ENCODE results near the gene CCDC38.

Gene CCDC38

GRCh38 chr12:95836630-95837239 lies 105.7 kb downstream of the CCDC38 start:
- Histone ChIP-seq H3K4me2 (ENCODE audit: insufficient read depth, low read length, poor library complexity, severe bottlenecking) (no peak overlapping the region), H3K79me1 (ENCODE audit: low read depth, low read length) (no peaks in the 10 kb centered on the region), H2AFZ (ENCODE audit: low read length) (no peak overlapping the region), H3K4me1 (ENCODE audit: control insufficient read depth in 2 of 2, insufficient read depth in 1 of 2, low read depth in 1 of 2, low read length in 2 of 2) (no peaks in the 10 kb centered on the region), H3K4ac (ENCODE audit: low read length) (no peak overlapping the region), H4K8ac (ENCODE audit: low read depth, low read length) (no peak overlapping the region), H2AK5ac (ENCODE audit: low read depth, low read length) (no peak overlapping the region), H3K4me3 (ENCODE audit: low read length in 2 of 2) (no peak overlapping the region), H3K14ac (ENCODE audit: low read length) (no peak overlapping the region), H2BK5ac (ENCODE audit: low read length) (no peak overlapping the region), H3K27me3 (ENCODE audit: control insufficient read depth in 3 of 3, insufficient read depth in 3 of 3, low read depth in 1 of 3, low read length in 3 of 3) (peaks cover 0 to 3% (median 0%) of the 10 kb centered on the region in 3 experiments), H2BK12ac (ENCODE audit: low read length) (no peak overlapping the region), H3K9me3 (replicated peaks in 1 of 2; ENCODE audit: control insufficient read depth in 2 of 2, insufficient read depth in 1 of 2, low read depth in 1 of 2, low read length in 2 of 2) (no peaks in the 10 kb centered on the region), H4K91ac (ENCODE audit: low read depth, low read length, poor library complexity) (no peak overlapping the region), H3K36me3 (replicated peaks in 1 of 2; ENCODE audit: control insufficient read depth in 2 of 2, insufficient read depth in 2 of 2, low read length in 2 of 2) (no peaks in the 10 kb centered on the region), H3K23ac (ENCODE audit: low read depth, low read length, poor library complexity) (no peak overlapping the region), H3K9ac (ENCODE audit: low read depth, low read length, poor library complexity) (no peak overlapping the region), H3K18ac (ENCODE audit: low read length) (no peak overlapping the region), H3K27ac (replicated peaks; ENCODE audit: low read length) (no peak overlapping the region), H2BK15ac (ENCODE audit: low read length) (no peak overlapping the region), H2BK120ac (ENCODE audit: low read depth, low read length) (no peak overlapping the region)
- WGBS, 2 donors (ENCODE audit: extremely low coverage in 2 of 2, insufficient read length in 2 of 2, insufficient replicate concordance in 1 of 2) = no CpG with 5 or more reads among the region's 1 CpG
- DNase-seq (ENCODE audit: low spot score) = no peak

GRCh38 chr12:95836185-95836609 lies 106.2 kb downstream of the CCDC38 start:
- peaks cover 0 to 3% (median 0%) of the 10 kb centered on the region in 3 experiments for H3K27me3 ChIP-seq (ENCODE audit: control insufficient read depth in 3 of 3, insufficient read depth in 3 of 3, low read depth in 1 of 3, low read length in 3 of 3)
- no CpG with 5 or more reads among the region's 3 CpGs for WGBS, 2 donors (ENCODE audit: extremely low coverage in 2 of 2, insufficient read length in 2 of 2, insufficient replicate concordance in 1 of 2)
- H4K8ac ChIP-seq (ENCODE audit: low read depth, low read length) = no peak overlapping the region

GRCh38 chr12:95834572-95834971 lies 107.8 kb downstream of the CCDC38 start:
- H3K4me3 ChIP-seq (ENCODE audit: low read length in 2 of 2) = no peak overlapping the region
- H3K4me1 ChIP-seq (ENCODE audit: control insufficient read depth in 2 of 2, insufficient read depth in 1 of 2, low read depth in 1 of 2, low read length in 2 of 2) = no peaks in the 10 kb centered on the region
- H3K27me3 ChIP-seq (ENCODE audit: control insufficient read depth in 3 of 3, insufficient read depth in 3 of 3, low read depth in 1 of 3, low read length in 3 of 3) = peaks cover 0 to 3% (median 0%) of the 10 kb centered on the region in 3 experiments
- H4K91ac ChIP-seq (ENCODE audit: low read depth, low read length, poor library complexity) = no peak overlapping the region
- H3K14ac ChIP-seq (ENCODE audit: low read length) = no peak overlapping the region
- no peak overlapping the region for H2BK120ac ChIP-seq (ENCODE audit: low read depth, low read length)
- H4K8ac ChIP-seq (ENCODE audit: low read depth, low read length) = no peak overlapping the region
- H3K9me3 ChIP-seq (replicated peaks in 1 of 2; ENCODE audit: control insufficient read depth in 2 of 2, insufficient read depth in 1 of 2, low read depth in 1 of 2, low read length in 2 of 2) = no peaks in the 10 kb centered on the region
- no peak overlapping the region for H2AK5ac ChIP-seq (ENCODE audit: low read depth, low read length)
- H3K79me1 ChIP-seq (ENCODE audit: low read depth, low read length) = no peaks in the 10 kb centered on the region
- no peak overlapping the region for H3K4ac ChIP-seq (ENCODE audit: low read length)
- no CpG with 5 or more reads among the region's 1 CpG for WGBS, 2 donors (ENCODE audit: extremely low coverage in 2 of 2, insufficient read length in 2 of 2, insufficient replicate concordance in 1 of 2)
- no peak overlapping the region for H3K9ac ChIP-seq (ENCODE audit: low read depth, low read length, poor library complexity)
- H2AFZ ChIP-seq (ENCODE audit: low read length) = no peak overlapping the region
- H3K36me3 ChIP-seq (replicated peaks in 1 of 2; ENCODE audit: control insufficient read depth in 2 of 2, insufficient read depth in 2 of 2, low read length in 2 of 2) = no peaks in the 10 kb centered on the region
- no peak overlapping the region for H2BK5ac ChIP-seq (ENCODE audit: low read length)
- no peak overlapping the region for H2BK15ac ChIP-seq (ENCODE audit: low read length)
- no peak overlapping the region for H3K23ac ChIP-seq (ENCODE audit: low read depth, low read length, poor library complexity)
- DNase-seq (ENCODE audit: low spot score) = no peak
- no peak overlapping the region for H3K18ac ChIP-seq (ENCODE audit: low read length)
- no peak overlapping the region for H3K27ac ChIP-seq (replicated peaks; ENCODE audit: low read length)
- no peak overlapping the region for H2BK12ac ChIP-seq (ENCODE audit: low read length)
- H3K4me2 ChIP-seq (ENCODE audit: insufficient read depth, low read length, poor library complexity, severe bottlenecking) = no peak overlapping the region

More at GRCh38 chr12:95836185-95836609, 106.2 kb downstream of the CCDC38 start:
- Histone ChIP-seq H3K27ac (replicated peaks; ENCODE audit: low read length) (no peak overlapping the region), H3K9ac (ENCODE audit: low read depth, low read length, poor library complexity) (no peak overlapping the region), H3K4me3 (ENCODE audit: low read length in 2 of 2) (no peak overlapping the region), H3K36me3 (replicated peaks in 1 of 2; ENCODE audit: control insufficient read depth in 2 of 2, insufficient read depth in 2 of 2, low read length in 2 of 2) (no peaks in the 10 kb centered on the region), H2BK5ac (ENCODE audit: low read length) (no peak overlapping the region), H3K4ac (ENCODE audit: low read length) (no peak overlapping the region), H3K14ac (ENCODE audit: low read length) (no peak overlapping the region), H3K23ac (ENCODE audit: low read depth, low read length, poor library complexity) (no peak overlapping the region), H3K79me1 (ENCODE audit: low read depth, low read length) (no peaks in the 10 kb centered on the region), H2AK5ac (ENCODE audit: low read depth, low read length) (no peak overlapping the region), H3K4me1 (ENCODE audit: control insufficient read depth in 2 of 2, insufficient read depth in 1 of 2, low read depth in 1 of 2, low read length in 2 of 2) (no peaks in the 10 kb centered on the region), H4K91ac (ENCODE audit: low read depth, low read length, poor library complexity) (no peak overlapping the region), H2BK120ac (ENCODE audit: low read depth, low read length) (no peak overlapping the region), H2BK15ac (ENCODE audit: low read length) (no peak overlapping the region), H3K9me3 (replicated peaks in 1 of 2; ENCODE audit: control insufficient read depth in 2 of 2, insufficient read depth in 1 of 2, low read depth in 1 of 2, low read length in 2 of 2) (no peaks in the 10 kb centered on the region), H2BK12ac (ENCODE audit: low read length) (no peak overlapping the region), H3K18ac (ENCODE audit: low read length) (no peak overlapping the region), H3K4me2 (ENCODE audit: insufficient read depth, low read length, poor library complexity, severe bottlenecking) (no peak overlapping the region), H2AFZ (ENCODE audit: low read length) (no peak overlapping the region)
- DNase-seq (ENCODE audit: low spot score) = no peak

- H2BK15ac ChIP-seq (ENCODE audit: low read length) = no peak overlapping the region
- peaks cover 7 to 10% of the 10 kb centered on the region in 2 donors for H3K4me1 ChIP-seq (ENCODE audit: control insufficient read depth in 2 of 2, insufficient read depth in 1 of 2, low read depth in 1 of 2, low read length in 2 of 2)
- no peak overlapping the region for H3K4me3 ChIP-seq (ENCODE audit: low read length in 2 of 2)
- no peak overlapping the region for H4K91ac ChIP-seq (ENCODE audit: low read depth, low read length, poor library complexity)
- H3K79me1 ChIP-seq (ENCODE audit: low read depth, low read length) = no peaks in the 10 kb centered on the region
- no peak overlapping the region for H2BK12ac ChIP-seq (ENCODE audit: low read length)
- H3K27me3 ChIP-seq (ENCODE audit: control insufficient read depth in 3 of 3, insufficient read depth in 3 of 3, low read depth in 1 of 3, low read length in 3 of 3) = no peaks in the 10 kb centered on the region
- no peak overlapping the region for H2BK5ac ChIP-seq (ENCODE audit: low read length)
- H2AK5ac ChIP-seq (ENCODE audit: low read depth, low read length) = no peak overlapping the region
- H3K18ac ChIP-seq (ENCODE audit: low read length) = no peak overlapping the region
- no peaks in the 10 kb centered on the region for H3K36me3 ChIP-seq (replicated peaks in 1 of 2; ENCODE audit: control insufficient read depth in 2 of 2, insufficient read depth in 2 of 2, low read length in 2 of 2)
- no peak overlapping the region for H3K23ac ChIP-seq (ENCODE audit: low read depth, low read length, poor library complexity)
- H3K4me2 ChIP-seq (ENCODE audit: insufficient read depth, low read length, poor library complexity, severe bottlenecking) = no peak overlapping the region
- no peak overlapping the region for H2AFZ ChIP-seq (ENCODE audit: low read length)
- DNase-seq (ENCODE audit: low spot score) = no peak
- H4K8ac ChIP-seq (ENCODE audit: low read depth, low read length) = no peak overlapping the region
- no peak overlapping the region for H3K9ac ChIP-seq (ENCODE audit: low read depth, low read length, poor library complexity)
- H3K4ac ChIP-seq (ENCODE audit: low read length) = no peak overlapping the region
- no peak overlapping the region for H2BK120ac ChIP-seq (ENCODE audit: low read depth, low read length)
- no peaks in the 10 kb centered on the region for H3K9me3 ChIP-seq (replicated peaks in 1 of 2; ENCODE audit: control insufficient read depth in 2 of 2, insufficient read depth in 1 of 2, low read depth in 1 of 2, low read length in 2 of 2)
- no CpG with 5 or more reads among the region's 2 CpGs for WGBS, 2 donors (ENCODE audit: extremely low coverage in 2 of 2, insufficient read length in 2 of 2, insufficient replicate concordance in 1 of 2)
- H3K14ac ChIP-seq (ENCODE audit: low read length) = no peak overlapping the region
- H3K27ac ChIP-seq (replicated peaks; ENCODE audit: low read length) = no peak overlapping the region
These were observed 111.9 kb downstream of the CCDC38 start for GRCh38 chr12:95830335-95831089.

Measured in neuronal stem cell (in vitro differentiated cells).